Frontal cortex (tissue), 4 donors: ENCODE results near the gene MYH16. TPM values are rescaled to one million over a fixed set of nuclear protein-coding genes. Genes with fewer than 3 reads are reported as not detected.
"Not testable (repeated sequence)": the region's sequence is repeated elsewhere in the genome, so short reads cannot be mapped to it uniquely, and the experiment has no call there.

Experiments
- DNase-seq, 2 donors: peaks; one replicate each; pipeline ENCODE4 v3.0.0; 2012; ENCODE audit warnings: low spot score in 2 of 2
- FAIRE-seq: peaks from 2 replicates; lab custom pipeline; 2012; peaks lifted over from hg19 to GRCh38; lab: Jason Lieb, UNC
- total RNA-seq: library from RNA; depleted of rRNA; stranded (reverse); fragments of >200 nt; gene quantifications from one replicate; pipeline ENCODE4 v1.2.3, GENCODE V29; 2014
- donor health status: control.
- donor health status: control.
- donor health status: control.

The MYH16 gene
- not detected for total RNA-seq

- DNase-seq (no peak), FAIRE-seq (no peak)
Observed at GRCh38 chr7:99272476-99273045, at the start of gene MYH16. Gene MYH16, plus strand, starts transcription at chr7:99272839.

- not testable (repeated sequence) for DNase-seq, FAIRE-seq
Observed at GRCh38 chr7:99224263-99224898, 48.3 kb upstream of the MYH16 start.

- no peak for DNase-seq
- FAIRE-seq, result no peak
Observed at GRCh38 chr7:99224899-99225265, 47.8 kb upstream of the MYH16 start.

GRCh38 chr7:99229234-99229633, 43.4 kb upstream of the MYH16 start:
- FAIRE-seq, result no peak
- no peak for DNase-seq

- no peak for FAIRE-seq
- no peak for DNase-seq
Observed at GRCh38 chr7:99232082-99232770, 40.4 kb upstream of the MYH16 start.

- not testable (repeated sequence) for FAIRE-seq, DNase-seq
Observed at GRCh38 chr7:99232955-99233354, 39.7 kb upstream of the MYH16 start.

- no peak for FAIRE-seq
- DNase-seq, result no peak
Observed at GRCh38 chr7:99234185-99234584, 38.5 kb upstream of the MYH16 start.

GRCh38 chr7:99235925-99236324, 36.7 kb upstream of the MYH16 start:
- DNase-seq, result no peak
- no peak for FAIRE-seq

GRCh38 chr7:99237876-99238275, 34.8 kb upstream of the MYH16 start:
- not testable (repeated sequence) for DNase-seq, FAIRE-seq

GRCh38 chr7:99238558-99239341, 33.9 kb upstream of the MYH16 start:
- FAIRE-seq, result no peak
- DNase-seq, result no peak

- FAIRE-seq, result no peak
Observed at GRCh38 chr7:99242682-99243081, 30.0 kb upstream of the MYH16 start.

GRCh38 chr7:99243751-99244337, 28.8 kb upstream of the MYH16 start:
- FAIRE-seq, result no peak
- DNase-seq, result no peak

More at GRCh38 chr7:99242682-99243081, 30.0 kb upstream of the MYH16 start:
- no peak for DNase-seq

GRCh38 chr7:99244939-99245338, 27.7 kb upstream of the MYH16 start:
- FAIRE-seq, result no peak
- DNase-seq, result no peak

GRCh38 chr7:99248391-99249095, 24.1 kb upstream of the MYH16 start:
- FAIRE-seq, result no peak

GRCh38 chr7:99249985-99250575, 22.6 kb upstream of the MYH16 start:
- FAIRE-seq, result no peak
- DNase-seq, result no peak

More at GRCh38 chr7:99248391-99249095, 24.1 kb upstream of the MYH16 start:
- DNase-seq, result no peak

GRCh38 chr7:99252166-99252895, 20.3 kb upstream of the MYH16 start:
- FAIRE-seq (no peak), DNase-seq (no peak)

- FAIRE-seq (no peak), DNase-seq (no peak)
Observed at GRCh38 chr7:99253369-99253768, 19.3 kb upstream of the MYH16 start.

GRCh38 chr7:99254390-99254789, 18.2 kb upstream of the MYH16 start:
- no peak for DNase-seq

More at GRCh38 chr7:99254390-99254789, 18.2 kb upstream of the MYH16 start:
- no peak for FAIRE-seq
